ENCODE results near the gene FLNB. TPM values are rescaled to one million over a fixed set of nuclear protein-coding genes. Genes with fewer than 3 reads are reported as not detected.

FLNB gene
- total RNA-seq, 1 donor, result 274 TPM

- peaks cover 56% of the 10 kb centered on the region for H3K79me2 ChIP-seq (ENCODE audit: insufficient read depth, low read length)
- DNase-seq (ENCODE audit: insufficient read length, low spot score, missing footprints), result no peak
- no peaks in the 10 kb centered on the region for H3K27me3 ChIP-seq (ENCODE audit: insufficient read depth, low read length)
- no peaks in the 10 kb centered on the region for H3K9me3 ChIP-seq (ENCODE audit: low read depth, low read length)
- peaks cover 22% of the 10 kb centered on the region for H3K4me1 ChIP-seq (ENCODE audit: insufficient read depth, low read length)
- no peak overlapping the region for H3K27ac ChIP-seq (ENCODE audit: low read depth, low read length)
- no peak overlapping the region for H2AFZ ChIP-seq (ENCODE audit: low read length)
- peaks cover 50% of the 10 kb centered on the region for H3K36me3 ChIP-seq (ENCODE audit: insufficient read depth, low read length)
- no peak overlapping the region for H3K4me3 ChIP-seq (ENCODE audit: insufficient read depth, low read length)
- peaks cover 19% of the 10 kb centered on the region for H4K20me1 ChIP-seq (ENCODE audit: insufficient read depth, low read length)
- no peak overlapping the region for H3K4me2 ChIP-seq (ENCODE audit: insufficient read depth, low read length)
- no peak for TF ChIP-seq CTCF (IDR thresholded peaks at IDR 0.05; ENCODE audit: extremely low read depth, low read depth, low read length)
Measured at GRCh38 chr3:58077596-58078285, 69.5 kb downstream of the FLNB start.

- Histone ChIP-seq H3K9me3 (ENCODE audit: low read depth, low read length) (no peaks in the 10 kb centered on the region), H3K36me3 (ENCODE audit: insufficient read depth, low read length) (peaks cover 52% of the 10 kb centered on the region), H3K4me1 (ENCODE audit: insufficient read depth, low read length) (peaks cover 13% of the 10 kb centered on the region), H4K20me1 (ENCODE audit: insufficient read depth, low read length) (peaks cover 18% of the 10 kb centered on the region), H3K79me2 (ENCODE audit: insufficient read depth, low read length) (peaks cover 52% of the 10 kb centered on the region), H3K27me3 (ENCODE audit: insufficient read depth, low read length) (no peaks in the 10 kb centered on the region), H2AFZ (ENCODE audit: low read length) (no peak overlapping the region), H3K4me2 (ENCODE audit: insufficient read depth, low read length) (no peak overlapping the region), H3K27ac (ENCODE audit: low read depth, low read length) (no peak overlapping the region), H3K4me3 (ENCODE audit: insufficient read depth, low read length) (no peak overlapping the region)
- no peak for DNase-seq (ENCODE audit: insufficient read length, low spot score, missing footprints)
- no peak for TF ChIP-seq CTCF (IDR thresholded peaks at IDR 0.05; ENCODE audit: extremely low read depth, low read depth, low read length)
Measured at GRCh38 chr3:58078610-58079009, 70.4 kb downstream of the FLNB start.

GRCh38 chr3:58079773-58080172, 71.6 kb downstream of the FLNB start:
- TF ChIP-seq CTCF (IDR thresholded peaks at IDR 0.05; ENCODE audit: extremely low read depth, low read depth, low read length), result no peak
- Histone ChIP-seq H3K9me3 (ENCODE audit: low read depth, low read length) (no peaks in the 10 kb centered on the region), H3K4me1 (ENCODE audit: insufficient read depth, low read length) (peaks cover 3% of the 10 kb centered on the region), H3K4me2 (ENCODE audit: insufficient read depth, low read length) (no peak overlapping the region), H3K36me3 (ENCODE audit: insufficient read depth, low read length) (peaks cover 60% of the 10 kb centered on the region), H3K27me3 (ENCODE audit: insufficient read depth, low read length) (no peaks in the 10 kb centered on the region), H4K20me1 (ENCODE audit: insufficient read depth, low read length) (peaks cover 15% of the 10 kb centered on the region), H3K4me3 (ENCODE audit: insufficient read depth, low read length) (no peak overlapping the region), H2AFZ (ENCODE audit: low read length) (no peak overlapping the region), H3K79me2 (ENCODE audit: insufficient read depth, low read length) (peaks cover 49% of the 10 kb centered on the region), H3K27ac (ENCODE audit: low read depth, low read length) (no peak overlapping the region)
- no peak for DNase-seq (ENCODE audit: insufficient read length, low spot score, missing footprints)

GRCh38 chr3:58082047-58082446, 73.8 kb downstream of the FLNB start:
- Histone ChIP-seq H3K4me1 (ENCODE audit: insufficient read depth, low read length) (peaks cover 3% of the 10 kb centered on the region), H3K27me3 (ENCODE audit: insufficient read depth, low read length) (no peaks in the 10 kb centered on the region), H3K9me3 (ENCODE audit: low read depth, low read length) (no peaks in the 10 kb centered on the region), H3K36me3 (ENCODE audit: insufficient read depth, low read length) (peaks cover 68% of the 10 kb centered on the region), H3K4me2 (ENCODE audit: insufficient read depth, low read length) (no peak overlapping the region), H3K27ac (ENCODE audit: low read depth, low read length) (no peak overlapping the region), H2AFZ (ENCODE audit: low read length) (no peak overlapping the region), H3K79me2 (ENCODE audit: insufficient read depth, low read length) (peaks cover 45% of the 10 kb centered on the region), H3K4me3 (ENCODE audit: insufficient read depth, low read length) (no peak overlapping the region), H4K20me1 (ENCODE audit: insufficient read depth, low read length) (peaks cover 7% of the 10 kb centered on the region)
- no peak for DNase-seq (ENCODE audit: insufficient read length, low spot score, missing footprints)
- TF ChIP-seq CTCF (IDR thresholded peaks at IDR 0.05; ENCODE audit: extremely low read depth, low read depth, low read length), result no peak
